Measurements from ENCODE around the gene CYB5R4. TPM values are rescaled to one million over a fixed set of nuclear protein-coding genes. Genes with fewer than 3 reads are reported as not detected.

The CYB5R4 gene
- polyA plus RNA-seq, 1 donor from 2014 or later = 18.0 TPM

- Histone ChIP-seq H3K4me2 (ENCODE audit: low read length) (no peak overlapping the region), H3K27ac (ENCODE audit: low read length) (no peak overlapping the region), H2AFZ (ENCODE audit: low read depth, low read length) (no peak overlapping the region), H3K9ac (ENCODE audit: low read length) (no peak overlapping the region), H3K9me2 (ENCODE audit: insufficient read depth, low read length) (no peaks in the 10 kb centered on the region), H3K4me3 (ENCODE audit: low read length) (no peak overlapping the region), H3K79me2 (replicated peaks; ENCODE audit: insufficient read depth, low read length) (no peaks in the 10 kb centered on the region), H3K27me3 (ENCODE audit: insufficient read depth, low read depth, low read length) (no peaks in the 10 kb centered on the region), H3K36me3 (ENCODE audit: insufficient read depth, low read length) (no peaks in the 10 kb centered on the region), H4K20me1 (ENCODE audit: insufficient read depth) (no peaks in the 10 kb centered on the region), H3F3A (ENCODE audit: insufficient read depth, low read length, poor library complexity, severe bottlenecking) (no peaks in the 10 kb centered on the region), H3K9me3 (ENCODE audit: low read length) (no peaks in the 10 kb centered on the region)
- TF ChIP-seq MXI1 (conservative IDR thresholded peaks at IDR 0.05; ENCODE audit: poor library complexity, severe bottlenecking) = no peak
Measured at GRCh38 chr6:83875843-83876242, 16.4 kb downstream of the CYB5R4 start.

GRCh38 chr6:83878902-83879644 lies 19.6 kb downstream of the CYB5R4 start:
- H2AFZ ChIP-seq (ENCODE audit: low read depth, low read length) = no peak overlapping the region
- H3K27me3 ChIP-seq (ENCODE audit: insufficient read depth, low read depth, low read length) = no peaks in the 10 kb centered on the region
- H3K9ac ChIP-seq (ENCODE audit: low read length) = no peak overlapping the region
- no peak overlapping the region for H3K4me2 ChIP-seq (ENCODE audit: low read length)
- no peaks in the 10 kb centered on the region for H3K9me3 ChIP-seq (ENCODE audit: low read length)
- TF ChIP-seq RAD21 (conservative IDR thresholded peaks at IDR 0.05) = no peak
- no peak overlapping the region for H3K4me3 ChIP-seq (ENCODE audit: low read length)
- H3K9me2 ChIP-seq (ENCODE audit: insufficient read depth, low read length) = no peaks in the 10 kb centered on the region
- no peaks in the 10 kb centered on the region for H3F3A ChIP-seq (ENCODE audit: insufficient read depth, low read length, poor library complexity, severe bottlenecking)
- no peak overlapping the region for H3K27ac ChIP-seq (ENCODE audit: low read length)
- no peaks in the 10 kb centered on the region for H3K36me3 ChIP-seq (ENCODE audit: insufficient read depth, low read length)
- H4K20me1 ChIP-seq (ENCODE audit: insufficient read depth) = no peaks in the 10 kb centered on the region
- H3K79me2 ChIP-seq (replicated peaks; ENCODE audit: insufficient read depth, low read length) = no peaks in the 10 kb centered on the region

- Histone ChIP-seq H2AFZ (ENCODE audit: low read depth, low read length) (no peak overlapping the region), H3K4me2 (ENCODE audit: low read length) (no peak overlapping the region), H3K4me3 (ENCODE audit: low read length) (no peak overlapping the region), H3F3A (ENCODE audit: insufficient read depth, low read length, poor library complexity, severe bottlenecking) (no peaks in the 10 kb centered on the region), H3K9me2 (ENCODE audit: insufficient read depth, low read length) (no peaks in the 10 kb centered on the region), H3K9ac (ENCODE audit: low read length) (no peak overlapping the region), H3K36me3 (ENCODE audit: insufficient read depth, low read length) (no peaks in the 10 kb centered on the region), H3K79me2 (replicated peaks; ENCODE audit: insufficient read depth, low read length) (no peaks in the 10 kb centered on the region), H3K27ac (ENCODE audit: low read length) (no peak overlapping the region), H3K27me3 (ENCODE audit: insufficient read depth, low read depth, low read length) (no peaks in the 10 kb centered on the region), H4K20me1 (ENCODE audit: insufficient read depth) (no peaks in the 10 kb centered on the region), H3K9me3 (ENCODE audit: low read length) (no peaks in the 10 kb centered on the region)
- no peak for TF ChIP-seq EZH2 (IDR thresholded peaks at IDR 0.05; ENCODE audit: borderline replicate concordance, insufficient read depth, low read length, poor library complexity, severe bottlenecking)
- no peak for TF ChIP-seq TAF1 (IDR thresholded peaks at IDR 0.05; ENCODE audit: low read depth)
- no peak for TF ChIP-seq REST (IDR thresholded peaks at IDR 0.05; ENCODE audit: borderline replicate concordance)
- TF ChIP-seq RAD21 (conservative IDR thresholded peaks at IDR 0.05) = no peak
- no peak for TF ChIP-seq SMC3 (conservative IDR thresholded peaks at IDR 0.05; ENCODE audit: poor library complexity)
Measured at GRCh38 chr6:83879746-83880145, 20.3 kb downstream of the CYB5R4 start.
